ENCODE measurements around the gene KATNAL2.
"Not testable (repeated sequence)": the region's sequence is repeated elsewhere in the genome, so short reads cannot be mapped to it uniquely, and the experiment has no call there.

The KATNAL2 gene

DNA sequence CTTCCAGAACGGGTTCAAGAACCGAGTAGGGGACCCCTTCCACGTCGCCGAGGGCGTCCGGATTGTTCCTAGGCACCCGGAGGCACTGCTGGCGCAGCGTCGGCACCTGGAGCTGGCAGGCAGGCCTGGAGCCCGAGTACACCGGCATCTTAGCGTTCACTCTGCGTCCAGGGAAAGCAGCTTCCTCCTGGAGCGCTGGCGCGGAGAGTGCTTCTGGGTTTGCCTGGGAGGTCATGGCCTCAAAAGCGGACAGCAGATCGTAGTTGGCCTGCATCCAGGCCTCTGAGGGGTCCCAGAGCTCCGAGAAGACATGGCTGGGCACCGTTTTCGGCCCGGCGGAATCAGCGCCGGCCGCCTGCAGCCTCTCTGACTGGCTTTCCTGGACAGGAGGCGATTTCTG is 111.3 kb downstream of the KATNAL2 start:
- H3K9me3 ChIP-seq (ENCODE audit: low read depth, low read length); H3K27ac ChIP-seq; DNase-seq (ENCODE audit: low read depth, low spot score); H3K4me3 ChIP-seq; H3K36me3 ChIP-seq (ENCODE audit: insufficient read depth, low read length); H3K9ac ChIP-seq (ENCODE audit: insufficient read length): not testable (repeated sequence)

DNA sequence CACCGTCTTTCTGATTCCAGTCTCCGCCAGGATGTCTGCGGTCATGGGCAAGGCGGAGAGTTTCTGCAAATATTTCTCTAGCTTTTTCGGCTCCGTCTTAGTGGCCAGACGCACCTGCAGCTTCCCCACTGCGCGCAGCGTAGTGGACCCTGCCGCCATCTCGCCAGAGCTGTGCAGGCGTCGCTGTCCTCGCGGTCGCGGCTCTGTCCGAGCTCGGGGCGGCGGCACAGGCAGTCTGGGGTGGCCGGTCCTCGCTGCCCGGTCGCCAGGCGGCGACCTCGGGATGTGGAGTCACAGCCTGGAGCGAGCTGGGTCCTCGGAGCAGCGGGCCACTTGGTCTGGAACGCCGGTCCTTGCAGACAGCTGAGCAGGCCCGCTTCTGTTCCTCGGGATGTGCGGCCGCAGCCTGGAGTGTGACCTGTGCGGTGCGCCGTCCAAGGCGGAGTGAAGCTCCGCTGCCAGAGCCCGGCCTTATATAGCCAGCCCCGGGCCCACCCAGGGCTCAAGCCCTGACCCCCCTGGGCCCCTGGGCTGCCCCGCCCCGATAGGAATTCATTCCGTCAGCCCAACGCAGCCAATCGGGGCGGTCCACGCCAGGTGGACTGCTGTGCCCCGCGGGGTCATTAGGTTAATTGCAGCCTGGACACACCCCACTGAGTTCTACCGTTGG is 112.4 kb downstream of the KATNAL2 start:
- H3K4me3 ChIP-seq; H3K36me3 ChIP-seq (ENCODE audit: insufficient read depth, low read length); H3K27ac ChIP-seq; DNase-seq (ENCODE audit: low read depth, low spot score); H3K9ac ChIP-seq (ENCODE audit: insufficient read length); H3K9me3 ChIP-seq (ENCODE audit: low read depth, low read length): not testable (repeated sequence)

DNA sequence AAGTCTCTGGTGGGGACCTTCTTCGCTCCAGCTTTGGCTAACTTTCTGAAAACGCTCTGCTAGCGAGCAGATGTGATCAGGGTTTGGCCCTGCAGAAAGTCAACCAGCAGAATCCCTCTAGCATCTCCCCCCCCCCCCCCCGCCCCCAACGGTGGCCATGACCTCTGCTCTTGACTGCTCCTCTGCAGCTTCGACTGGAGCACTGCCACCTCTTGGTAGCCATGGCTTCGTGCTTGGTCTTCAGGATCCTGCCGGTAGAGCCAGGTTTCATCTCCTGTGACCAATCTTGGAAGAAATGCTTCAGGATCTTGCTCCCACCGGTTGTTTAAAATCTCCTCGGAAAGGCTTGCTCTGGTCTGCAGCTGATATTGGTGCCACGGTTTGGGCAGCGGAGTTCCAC is 113.5 kb downstream of the KATNAL2 start:
- H3K27ac ChIP-seq; H3K4me3 ChIP-seq; H3K9me3 ChIP-seq (ENCODE audit: low read depth, low read length); DNase-seq (ENCODE audit: low read depth, low spot score); H3K36me3 ChIP-seq (ENCODE audit: insufficient read depth, low read length); H3K9ac ChIP-seq (ENCODE audit: insufficient read length): not testable (repeated sequence)

DNA sequence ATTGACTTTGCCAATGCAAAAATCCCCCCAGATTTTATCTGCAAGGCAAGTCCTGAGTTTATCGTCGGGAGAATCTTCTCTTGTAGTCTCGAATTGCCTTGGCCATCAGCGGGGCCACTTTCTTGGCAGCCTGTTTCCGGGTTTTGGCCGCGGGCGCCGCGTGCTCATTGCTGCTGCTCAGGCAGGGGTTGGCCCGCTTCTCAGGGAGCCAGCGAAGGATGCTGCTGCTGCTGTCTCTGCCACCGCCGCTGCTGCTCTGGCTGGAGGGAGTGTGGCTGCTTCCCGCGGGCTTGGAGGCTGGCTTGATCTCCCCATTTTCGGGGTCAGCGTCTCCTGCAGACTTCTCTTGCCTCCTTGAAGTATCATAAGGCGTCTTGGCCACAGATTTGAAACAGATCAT is 115.5 kb downstream of the KATNAL2 start:
- no peak overlapping the region for H3K9ac ChIP-seq (ENCODE audit: insufficient read length)
- TF ChIP-seq POLR2AphosphoS5 (IDR thresholded peaks at IDR 0.05; ENCODE audit: borderline replicate concordance, low read depth, low read length), result no peak
- no peak for TF ChIP-seq EZH2 (IDR thresholded peaks at IDR 0.05)
- no peak for TF ChIP-seq FOXP2 (optimal IDR thresholded peaks at IDR 0.05; ENCODE audit: control extremely low read depth, extremely low read length, insufficient read depth)
- H3K27ac ChIP-seq, result no peak overlapping the region
- DNase-seq (ENCODE audit: low read depth, low spot score), result no peak
- no peak overlapping the region for H3K4me3 ChIP-seq
- no peaks in the 10 kb centered on the region for H3K36me3 ChIP-seq (ENCODE audit: insufficient read depth, low read length)
- H3K9me3 ChIP-seq (ENCODE audit: low read depth, low read length), result no peaks in the 10 kb centered on the region

DNA sequence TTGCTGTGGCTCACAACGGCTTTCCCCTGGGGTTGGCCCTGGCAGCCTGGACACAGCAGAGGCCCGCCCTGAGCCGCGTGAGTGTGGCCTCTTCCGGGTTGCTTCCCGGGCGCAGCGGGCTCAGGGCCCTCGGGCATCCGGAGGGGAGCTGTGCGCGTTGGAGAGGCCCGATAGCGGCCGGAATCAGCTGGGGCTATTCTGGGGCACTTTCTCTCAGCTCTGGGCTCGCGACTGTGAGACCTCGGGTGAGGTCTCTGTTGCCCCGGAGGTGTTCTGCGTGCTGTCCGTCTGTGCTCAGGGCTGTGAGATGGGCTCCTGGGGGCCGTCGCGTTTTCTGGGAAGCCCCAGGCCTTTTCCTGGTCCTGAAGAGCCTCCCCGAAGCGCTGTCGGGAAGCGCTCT is 117.2 kb downstream of the KATNAL2 start:
- not testable (repeated sequence) for DNase-seq (ENCODE audit: low read depth, low spot score); H3K4me3 ChIP-seq; H3K27ac ChIP-seq

DNA sequence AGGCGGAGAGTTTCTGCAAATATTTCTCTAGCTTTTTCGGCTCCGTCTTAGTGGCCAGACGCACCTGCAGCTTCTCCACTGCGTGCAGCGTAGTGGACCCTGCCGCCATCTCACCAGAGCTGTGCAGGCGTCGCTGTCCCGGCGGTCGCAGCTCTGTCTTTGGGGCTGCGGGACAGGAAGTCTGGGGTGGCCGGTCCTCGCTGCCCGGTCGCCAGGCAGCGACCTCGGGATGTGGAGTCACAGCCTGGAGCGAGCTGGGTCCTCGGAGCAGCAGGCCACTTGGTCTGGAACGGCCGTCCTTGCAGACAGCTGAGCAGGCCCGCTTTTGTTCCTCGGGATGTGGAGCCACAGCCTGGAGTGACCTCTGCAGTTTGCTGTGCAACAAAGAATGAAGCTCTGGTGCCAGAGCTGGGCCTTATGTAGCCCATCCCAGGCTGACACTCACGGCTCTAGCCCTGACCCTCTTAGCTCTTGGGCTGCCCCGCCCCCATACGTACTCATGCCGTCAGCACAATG is 117.8 kb downstream of the KATNAL2 start, which contains the start of gene ELOA2:
Gene ELOA2 (minus strand): TSS at position 466 of the 516 bp plus-strand sequence. CDS start 357 bp downstream, at position 109.
- no peaks in the 10 kb centered on the region for H3K9me3 ChIP-seq (ENCODE audit: low read depth, low read length)
- H3K36me3 ChIP-seq (ENCODE audit: insufficient read depth, low read length), result no peaks in the 10 kb centered on the region
- no peak within 1 kb of the TSS for H3K27ac ChIP-seq
- TF ChIP-seq EZH2 (IDR thresholded peaks at IDR 0.05), result no peak
- no peak for TF ChIP-seq FOXP2 (optimal IDR thresholded peaks at IDR 0.05; ENCODE audit: control extremely low read depth, extremely low read length, insufficient read depth)
- TF ChIP-seq POLR2AphosphoS5 (IDR thresholded peaks at IDR 0.05; ENCODE audit: borderline replicate concordance, low read depth, low read length), result no peak
- H3K4me3 ChIP-seq, result no peak within 1 kb of the TSS
- no peak within 1 kb of the TSS for H3K9ac ChIP-seq (ENCODE audit: insufficient read length)
- DNase-seq (ENCODE audit: low read depth, low spot score), result no peak

More for the DNA sequence above, 117.2 kb downstream of the KATNAL2 start:
- not testable (repeated sequence) for H3K9me3 ChIP-seq (ENCODE audit: low read depth, low read length); H3K9ac ChIP-seq (ENCODE audit: insufficient read length); H3K36me3 ChIP-seq (ENCODE audit: insufficient read depth, low read length)

DNA sequence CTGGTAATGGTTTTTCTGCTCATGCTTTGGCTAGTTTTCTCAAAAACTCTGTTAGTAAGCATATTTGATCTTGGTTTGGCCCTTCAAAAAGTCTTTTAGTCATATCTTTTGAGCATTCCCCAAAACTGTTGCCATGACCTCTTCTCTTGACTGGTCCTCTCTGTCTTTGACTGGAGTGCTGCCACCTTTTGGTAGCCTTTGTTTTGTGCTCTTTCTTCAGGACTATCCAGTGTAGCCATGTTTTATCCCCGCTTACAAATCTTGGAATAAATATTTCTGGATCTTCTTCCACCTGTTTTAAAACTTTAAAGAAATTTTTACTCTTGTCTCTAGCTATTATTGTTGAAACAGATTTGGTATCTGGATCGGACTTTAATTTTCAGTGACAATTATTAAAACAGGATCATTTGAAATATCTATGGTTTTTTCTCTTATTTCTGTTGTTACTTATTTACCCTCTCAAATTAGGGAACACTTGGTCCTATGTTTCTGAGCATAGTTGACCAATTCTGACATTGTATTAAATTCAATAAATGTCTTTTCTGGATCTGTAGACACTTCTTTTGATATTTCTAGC is 119.0 kb downstream of the KATNAL2 start:
- Histone ChIP-seq H3K36me3 (ENCODE audit: insufficient read depth, low read length) (no peaks in the 10 kb centered on the region), H3K9ac (ENCODE audit: insufficient read length) (no peak overlapping the region), H3K4me3 (no peak overlapping the region), H3K27ac (0 out of 2 replicates have a peak overlapping the region, but pooled peaks have one; percentile 1), H3K9me3 (ENCODE audit: low read depth, low read length) (no peaks in the 10 kb centered on the region)
- peak; percentile 1 for DNase-seq (ENCODE audit: low read depth, low spot score)
- TF ChIP-seq FOXP2 (optimal IDR thresholded peaks at IDR 0.05; ENCODE audit: control extremely low read depth, extremely low read length, insufficient read depth), result no peak
- no peak for TF ChIP-seq EZH2 (IDR thresholded peaks at IDR 0.05)
- no peak for TF ChIP-seq POLR2AphosphoS5 (IDR thresholded peaks at IDR 0.05; ENCODE audit: borderline replicate concordance, low read depth, low read length)

DNA sequence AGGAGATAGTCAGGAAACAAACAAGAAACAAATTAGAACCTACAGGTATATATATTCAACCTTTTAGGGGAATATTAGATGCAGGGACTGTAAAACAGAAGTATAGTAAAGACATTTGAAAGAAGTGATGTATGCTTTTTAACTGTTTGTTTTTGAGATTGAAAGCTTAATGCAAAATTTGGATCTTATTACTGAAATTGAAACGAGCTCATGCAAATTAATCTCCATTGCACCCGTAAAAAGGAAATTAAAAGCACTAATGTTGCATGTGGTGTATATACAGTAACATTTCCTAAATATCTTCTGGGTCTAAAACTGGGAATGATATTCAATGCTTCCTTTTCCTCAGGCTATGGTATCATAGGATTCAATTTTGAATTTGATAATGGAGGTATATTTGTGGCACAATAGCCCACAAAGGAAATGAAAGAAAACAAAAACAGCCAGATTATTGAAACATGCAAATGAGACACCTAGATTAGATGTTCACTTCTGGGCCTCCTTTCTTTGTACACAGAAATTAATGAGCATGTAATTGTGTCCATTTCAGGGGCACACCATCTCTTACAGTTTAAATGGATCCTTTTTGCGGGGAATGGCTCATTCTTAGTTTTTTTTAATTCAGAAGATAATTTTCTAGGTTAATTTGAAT is 119.7 kb downstream of the KATNAL2 start:
- H3K36me3 ChIP-seq (ENCODE audit: insufficient read depth, low read length), result no peaks in the 10 kb centered on the region
- H3K27ac ChIP-seq, result 0 out of 2 replicates have a peak overlapping the region, but pooled peaks have one; percentile 1
- TF ChIP-seq POLR2AphosphoS5 (IDR thresholded peaks at IDR 0.05; ENCODE audit: borderline replicate concordance, low read depth, low read length), result no peak
- no peak for TF ChIP-seq EZH2 (IDR thresholded peaks at IDR 0.05)
- TF ChIP-seq FOXP2 (optimal IDR thresholded peaks at IDR 0.05; ENCODE audit: control extremely low read depth, extremely low read length, insufficient read depth), result no peak
- no peak overlapping the region for H3K9ac ChIP-seq (ENCODE audit: insufficient read length)
- H3K4me3 ChIP-seq, result no peak overlapping the region
- no peak for DNase-seq (ENCODE audit: low read depth, low spot score)
- no peaks in the 10 kb centered on the region for H3K9me3 ChIP-seq (ENCODE audit: low read depth, low read length)

DNA sequence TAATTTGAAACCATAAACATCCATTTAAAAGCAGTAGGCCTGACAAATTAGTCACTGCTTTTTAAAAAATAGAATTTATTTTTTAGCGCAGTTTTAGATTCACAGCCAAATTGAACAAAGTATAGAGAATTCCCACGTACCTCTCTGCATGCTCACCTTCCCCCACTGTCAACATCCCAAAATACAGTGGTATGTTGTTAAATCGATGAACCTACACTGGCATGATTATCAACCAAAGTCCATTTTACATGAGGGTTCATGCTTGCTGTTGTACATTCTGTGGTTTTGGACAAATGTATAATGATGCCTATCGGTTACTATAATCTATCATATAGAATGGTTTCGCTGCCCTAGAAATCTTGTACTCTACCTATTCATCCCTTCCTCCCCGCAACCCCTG is 123.6 kb downstream of the KATNAL2 start:
- TF ChIP-seq POLR2AphosphoS5 (IDR thresholded peaks at IDR 0.05; ENCODE audit: borderline replicate concordance, low read depth, low read length) (no peak), FOXP2 (optimal IDR thresholded peaks at IDR 0.05; ENCODE audit: control extremely low read depth, extremely low read length, insufficient read depth) (no peak), EZH2 (IDR thresholded peaks at IDR 0.05) (no peak)
- Histone ChIP-seq H3K4me3 (no peak overlapping the region), H3K27ac (no peak overlapping the region), H3K9me3 (ENCODE audit: low read depth, low read length) (no peaks in the 10 kb centered on the region), H3K9ac (ENCODE audit: insufficient read length) (no peak overlapping the region), H3K36me3 (ENCODE audit: insufficient read depth, low read length) (no peaks in the 10 kb centered on the region)
- no peak for DNase-seq (ENCODE audit: low read depth, low spot score)
